CD14-positive monocyte (primary cell): ENCODE measurements around the gene SLC34A3. TPM values are rescaled to one million over a fixed set of nuclear protein-coding genes. Genes with fewer than 3 reads are reported as not detected.

Experiments
- DNase-seq, 3 donors: peaks; one replicate each; pipeline ENCODE4 v3.0.0-alpha.2; 2011 to 2022
- H2AFZ ChIP-seq: 2 replicates; pipeline ENCODE4 v1.6.0; 2012; ENCODE audit warnings: mild to moderate bottlenecking, low read depth, low read length, inconsistent platforms; ENCODE audit not compliant: insufficient read depth, poor library complexity, severe bottlenecking
- H3K27ac ChIP-seq, 2 donors: 1 replicate in 1 of 2; 2 replicates in 1 of 2; pipeline ENCODE4 v1.5.1; 2012 to 2013; ENCODE audit warnings: low read length in 2 of 2, control low read depth in 1 of 2, inconsistent platforms in 1 of 2, low read depth in 1 of 2, mild to moderate bottlenecking in 1 of 2
- H3K27me3 ChIP-seq, 2 donors: one replicate each; pipeline versions ENCODE4 v1.6.0 to v1.6.1; 2011 to 2013; ENCODE audit warnings: low read length in 2 of 2; ENCODE audit not compliant: control insufficient read depth in 2 of 2, insufficient read depth in 2 of 2
- H3K36me3 ChIP-seq, 2 donors: replicated peaks in 1 of 2; 1 replicate in 1 of 2; 2 replicates in 1 of 2; pipeline versions ENCODE4 v1.5.1 to v1.6.1; 2012 to 2013; ENCODE audit warnings: low read length in 2 of 2, control low read depth in 1 of 2, inconsistent platforms in 1 of 2, mild to moderate bottlenecking in 1 of 2; ENCODE audit not compliant: insufficient read depth in 2 of 2, control insufficient read depth in 1 of 2
- H3K4me1 ChIP-seq, 2 donors: 1 replicate in 1 of 2; 2 replicates in 1 of 2; pipeline versions ENCODE4 v1.5.1 to v1.6.1; 2012 to 2013; ENCODE audit warnings: low read length in 2 of 2, control low read depth in 1 of 2, inconsistent platforms in 1 of 2, mild to moderate bottlenecking in 1 of 2, moderate library complexity in 1 of 2; ENCODE audit not compliant: insufficient read depth in 2 of 2, control insufficient read depth in 1 of 2
- H3K4me2 ChIP-seq: replicated peaks from 2 replicates; pipeline ENCODE3; 2012; ENCODE audit warnings: low read length, moderate library complexity, mild to moderate bottlenecking; ENCODE audit not compliant: poor library complexity, severe bottlenecking; ENCODE audit errors: extremely low read depth
- H3K4me3 ChIP-seq, 3 experiments: fragments of 200-600 bp in 1 of 3; sonication (generic) in 1 of 3; replicated peaks in 1 of 3; 1 replicate in 2 of 3; 2 replicates in 1 of 3; pipeline ENCODE4 v1.5.1; 2011 to 2013; ENCODE audit warnings: low read length in 3 of 3, mild to moderate bottlenecking in 3 of 3, control low read depth in 2 of 3, low read depth in 2 of 3, inconsistent platforms in 1 of 3, moderate library complexity in 1 of 3
- H3K79me2 ChIP-seq: 2 replicates; pipeline ENCODE4 v1.6.0; 2012; ENCODE audit warnings: mild to moderate bottlenecking, control low read depth, inconsistent platforms, low read length, moderate library complexity; ENCODE audit not compliant: insufficient read depth
- H3K9ac ChIP-seq: 2 replicates; pipeline ENCODE4 v1.6.0; 2017; ENCODE audit warnings: low read length, mild to moderate bottlenecking; ENCODE audit not compliant: insufficient read depth, poor library complexity, severe bottlenecking
- H3K9me3 ChIP-seq, 2 donors: replicated peaks in 1 of 2; 1 replicate in 1 of 2; 2 replicates in 1 of 2; pipeline versions ENCODE4 v1.5.1 to v1.6.1; 2012 to 2013; ENCODE audit warnings: low read length in 2 of 2, control low read depth in 1 of 2; ENCODE audit not compliant: control insufficient read depth in 1 of 2, insufficient read depth in 1 of 2
- H4K20me1 ChIP-seq: 2 replicates; pipeline ENCODE4 v1.6.0; 2012; ENCODE audit warnings: mild to moderate bottlenecking, low read length, control low read depth, moderate library complexity; ENCODE audit not compliant: insufficient read depth
- H3K27ac Mint-ChIP-seq, 7 donors: one replicate each; pipeline ENCODE4 v1.8.0; 2020; ENCODE audit warnings: mild to moderate bottlenecking in 7 of 7, mixed read lengths in 7 of 7, moderate library complexity in 6 of 7, inconsistent platforms in 2 of 7
- H3K27me3 Mint-ChIP-seq, 3 donors: one replicate each; pipeline ENCODE4 v1.8.0; 2021 to 2022; ENCODE audit warnings: low read depth in 3 of 3, mild to moderate bottlenecking in 3 of 3, mixed read lengths in 3 of 3, moderate library complexity in 3 of 3, inconsistent platforms in 1 of 3
- H3K36me3 Mint-ChIP-seq, 2 donors: one replicate each; pipeline ENCODE4 v1.8.0; 2020; ENCODE audit warnings: mixed read lengths in 2 of 2, inconsistent platforms in 1 of 2, mild to moderate bottlenecking in 1 of 2
- H3K4me1 Mint-ChIP-seq: one replicate; pipeline ENCODE4 v1.8.0; 2020; ENCODE audit warnings: mild to moderate bottlenecking, mixed read lengths
- H3K4me3 Mint-ChIP-seq, 2 donors: one replicate each; pipeline ENCODE4 v1.8.0; 2020; ENCODE audit warnings: mild to moderate bottlenecking in 2 of 2, mixed read lengths in 2 of 2, moderate library complexity in 1 of 2
- H3K9me3 Mint-ChIP-seq, 7 donors: one replicate each; pipeline ENCODE4 v1.8.0; 2020 to 2022; ENCODE audit warnings: mixed read lengths in 7 of 7, mild to moderate bottlenecking in 6 of 7, moderate library complexity in 6 of 7, inconsistent platforms in 2 of 7
- CTCF ChIP-seq: fragments of 200-600 bp; IDR thresholded peaks from one replicate; pipeline ENCODE4 v1.8.0; 2022; ENCODE audit warnings: antibody characterized with exemption, mild to moderate bottlenecking
- WGBS: methylation state at CpG from one replicate; pipeline ENCODE4 v1.1.5; 2013; ENCODE audit warnings: missing lambda C conversion rate; ENCODE audit not compliant: insufficient coverage; 5-methylcytosine and 5-hydroxymethylcytosine counted together
- intact Hi-C, 2 donors: fragments of 100-400 bp; cut with micrococcal nuclease; formaldehyde crosslinking; loops; one replicate each; pipeline versions ENCODE4 v1.15.0 to v1.15.1; 2023
- polyA plus RNA-seq, 3 donors: library from polyadenylated mRNA; depleted of rRNA in 1 of 3; unstranded in 2 of 3; stranded (reverse) in 1 of 3; fragments of 300-500 nt in 2 of 3; fragments of >200 nt in 1 of 3; fragmentation: Illumina TruSeq in 2 of 3; gene quantifications; 1 replicate in 2 of 3; 2 replicates in 1 of 3; pipeline ENCODE4 v1.2.3, GENCODE V29; 2012 to 2021

SLC34A3 gene
- polyA plus RNA-seq, 3 donors = not detected

- Histone ChIP-seq H3K9ac (no peak overlapping the region), H3K4me1 (peaks cover 22 to 30% of the 10 kb centered on the region in 2 donors), H2AFZ (no peak overlapping the region), H3K4me3 (no peak overlapping the region), H3K9me3 (no peaks in the 10 kb centered on the region), H3K79me2 (peaks cover 22% of the 10 kb centered on the region), H3K27ac (no peak overlapping the region), H3K27me3 (peaks cover 0 to 4% of the 10 kb centered on the region in 2 donors), H3K36me3 (peaks cover 17 to 20% of the 10 kb centered on the region in 2 donors), H3K4me2 (no peak overlapping the region), H4K20me1 (peaks cover 38% of the 10 kb centered on the region)
- H3K4me1 Mint-ChIP-seq = peaks cover 20% of the 10 kb centered on the region
- no peak overlapping the region for H3K27ac Mint-ChIP-seq
- DNase-seq = no peak
- peaks cover 0 to 2% (median 0%) of the 10 kb centered on the region in 7 donors for H3K9me3 Mint-ChIP-seq
- H3K27me3 Mint-ChIP-seq = peaks cover 0 to 4% (median 0%) of the 10 kb centered on the region in 3 donors
- H3K36me3 Mint-ChIP-seq = peaks cover 5 to 25% of the 10 kb centered on the region in 2 donors
- 97% methylated on average over 8 of the region's 10 CpGs for WGBS
- intact Hi-C loops = no loop called here
- TF ChIP-seq CTCF = no peak
- H3K4me3 Mint-ChIP-seq = no peak overlapping the region
These were observed 35.8 kb upstream of the SLC34A3 start for GRCh38 chr9:137194909-137195308.

DNA sequence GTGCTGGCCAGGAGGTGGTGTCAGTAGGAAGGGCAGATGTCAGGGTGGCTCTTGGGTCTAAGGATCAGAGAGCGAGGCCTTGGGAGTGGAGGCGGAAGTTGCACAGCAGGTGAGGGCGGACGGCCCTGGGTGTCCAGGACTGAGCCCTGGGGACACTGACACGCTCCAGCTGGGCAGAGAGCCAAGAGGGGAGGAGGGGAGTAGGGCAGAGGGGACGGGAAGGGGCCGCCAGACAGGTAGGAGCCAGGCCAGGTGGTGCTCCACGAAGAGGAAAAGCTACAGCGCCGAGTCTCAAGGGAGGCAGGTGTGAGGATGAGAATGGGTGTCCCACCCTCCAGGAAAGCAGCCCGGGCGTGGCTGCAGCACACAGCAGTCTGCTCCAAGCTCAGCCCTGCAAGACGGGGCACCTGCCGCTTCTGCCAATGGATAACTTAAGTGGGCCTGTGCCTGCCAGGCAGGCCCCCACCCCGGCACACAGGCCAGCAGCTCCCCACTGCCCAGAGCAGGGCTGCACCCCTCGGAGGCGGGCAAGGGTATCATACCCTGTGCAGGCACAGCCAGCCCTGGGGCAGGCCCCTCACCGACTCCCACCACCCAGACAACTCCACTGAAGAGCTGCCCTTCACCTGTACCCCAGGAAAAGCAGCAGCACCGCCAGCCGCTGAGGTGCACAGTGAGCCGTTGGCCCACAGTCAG is 35.0 kb upstream of the SLC34A3 start:
- TF ChIP-seq CTCF = no peak
- Histone ChIP-seq H3K9ac (no peak overlapping the region), H3K4me2 (no peak overlapping the region), H3K4me3 (no peak overlapping the region), H3K27me3 (peaks cover 0 to 4% of the 10 kb centered on the region in 2 donors), H3K27ac (no peak overlapping the region), H2AFZ (no peak overlapping the region), H4K20me1 (peaks cover 31% of the 10 kb centered on the region), H3K36me3 (peaks cover 14% of the 10 kb centered on the region in 2 donors), H3K4me1 (peaks cover 18 to 24% of the 10 kb centered on the region in 2 donors), H3K79me2 (peaks cover 14% of the 10 kb centered on the region), H3K9me3 (no peaks in the 10 kb centered on the region)
- H3K9me3 Mint-ChIP-seq = no peaks in the 10 kb centered on the region
- H3K27ac Mint-ChIP-seq = no peak overlapping the region
- H3K36me3 Mint-ChIP-seq = peaks cover 2 to 19% of the 10 kb centered on the region in 2 donors
- no peak overlapping the region for H3K4me3 Mint-ChIP-seq
- intact Hi-C loops = no loop called here
- no peak for DNase-seq
- H3K4me1 Mint-ChIP-seq = peaks cover 16% of the 10 kb centered on the region
- H3K27me3 Mint-ChIP-seq = peaks cover 0 to 4% (median 0%) of the 10 kb centered on the region in 3 donors
- WGBS = 97% methylated on average over 20 of the region's 21 CpGs
